ENCODE measurements around the gene SPI1.

SPI1 gene

GRCh38 chr11:47410370-47411264 lies 32.3 kb upstream of the SPI1 start:
- Histone ChIP-seq H3K9me3 (replicated peaks in 1 of 2; ENCODE audit: control insufficient read depth in 2 of 2, insufficient read depth in 1 of 2, low read depth in 1 of 2, low read length in 2 of 2) (no peaks in the 10 kb centered on the region), H4K8ac (ENCODE audit: low read depth, low read length) (no peak overlapping the region), H2BK12ac (ENCODE audit: low read length) (no peak overlapping the region), H3K36me3 (replicated peaks in 1 of 2; ENCODE audit: control insufficient read depth in 2 of 2, insufficient read depth in 2 of 2, low read length in 2 of 2) (peaks cover 14 to 35% of the 10 kb centered on the region in 2 donors), H2BK15ac (ENCODE audit: low read length) (no peak overlapping the region), H4K91ac (ENCODE audit: low read depth, low read length, poor library complexity) (no peak overlapping the region), H3K4me1 (ENCODE audit: control insufficient read depth in 2 of 2, insufficient read depth in 1 of 2, low read depth in 1 of 2, low read length in 2 of 2) (peaks cover 8 to 13% of the 10 kb centered on the region in 2 donors), H2AK5ac (ENCODE audit: low read depth, low read length) (no peak overlapping the region), H3K23ac (ENCODE audit: low read depth, low read length, poor library complexity) (no peak overlapping the region), H3K79me1 (ENCODE audit: low read depth, low read length) (no peaks in the 10 kb centered on the region), H2BK5ac (ENCODE audit: low read length) (no peak overlapping the region), H3K27ac (replicated peaks; ENCODE audit: low read length) (no peak overlapping the region), H3K9ac (ENCODE audit: low read depth, low read length, poor library complexity) (no peak overlapping the region), H3K18ac (ENCODE audit: low read length) (no peak overlapping the region), H3K4me3 (ENCODE audit: low read length in 2 of 2) (peak overlapping the region in 1 of 2 donors; percentile 12), H3K4ac (ENCODE audit: low read length) (no peak overlapping the region), H3K4me2 (ENCODE audit: insufficient read depth, low read length, poor library complexity, severe bottlenecking) (no peak overlapping the region), H3K27me3 (ENCODE audit: control insufficient read depth in 3 of 3, insufficient read depth in 3 of 3, low read depth in 1 of 3, low read length in 3 of 3) (no peaks in the 10 kb centered on the region), H2BK120ac (ENCODE audit: low read depth, low read length) (no peak overlapping the region), H2AFZ (ENCODE audit: low read length) (no peak overlapping the region), H3K14ac (ENCODE audit: low read length) (no peak overlapping the region)
- DNase-seq (ENCODE audit: low spot score) = no peak
- WGBS, 2 donors (ENCODE audit: extremely low coverage in 2 of 2, insufficient read length in 2 of 2, insufficient replicate concordance in 1 of 2) = no CpG with 5 or more reads among the region's 12 CpGs

DNA sequence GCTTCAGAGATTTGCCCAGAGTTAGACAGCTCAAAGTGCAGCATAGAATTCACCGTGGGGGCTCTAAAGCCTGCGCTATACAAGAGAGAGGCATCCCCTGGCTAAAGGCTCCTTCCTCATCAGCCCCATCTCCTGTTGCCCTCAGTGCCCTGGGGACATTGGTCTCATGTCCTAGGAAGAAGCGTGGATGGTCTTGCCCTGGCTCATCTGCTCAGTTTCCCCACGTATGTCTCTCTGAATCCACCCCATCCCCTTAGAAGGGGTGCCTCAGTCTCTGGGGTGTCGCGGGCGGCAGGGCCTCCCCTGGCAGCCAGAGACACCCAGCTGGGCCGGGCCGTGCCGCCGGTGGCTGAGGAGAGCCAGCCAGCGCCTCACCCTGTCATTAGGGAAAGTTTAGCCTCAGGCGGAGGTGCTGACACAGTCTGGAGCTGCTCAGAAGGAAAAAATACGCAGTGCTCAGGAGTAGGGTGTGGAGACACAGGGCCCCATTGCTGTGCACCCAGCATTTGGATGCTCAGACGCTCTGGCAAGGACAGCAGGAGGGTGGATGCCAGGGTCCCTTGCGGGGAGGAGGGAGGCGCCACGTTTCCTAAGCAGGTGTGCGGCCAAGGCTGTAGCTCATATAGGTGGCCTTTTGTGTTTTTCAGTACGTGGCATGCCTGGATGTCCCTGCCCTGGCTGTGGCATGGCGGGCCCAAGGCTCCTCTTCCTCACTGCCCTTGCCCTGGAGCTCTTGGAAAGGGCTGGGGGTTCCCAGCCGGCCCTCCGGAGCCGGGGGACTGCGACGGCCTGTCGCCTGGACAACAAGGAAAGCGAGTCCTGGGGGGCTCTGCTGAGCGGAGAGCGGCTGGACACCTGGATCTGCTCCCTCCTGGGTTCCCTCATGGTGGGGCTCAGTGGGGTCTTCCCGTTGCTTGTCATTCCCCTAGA lies 31.4 kb upstream of the SPI1 start:
- no peaks in the 10 kb centered on the region for H3K79me1 ChIP-seq (ENCODE audit: low read depth, low read length)
- peaks cover 10 to 27% of the 10 kb centered on the region in 2 donors for H3K36me3 ChIP-seq (replicated peaks in 1 of 2; ENCODE audit: control insufficient read depth in 2 of 2, insufficient read depth in 2 of 2, low read length in 2 of 2)
- no peak overlapping the region for H3K4ac ChIP-seq (ENCODE audit: low read length)
- no peak overlapping the region for H2BK15ac ChIP-seq (ENCODE audit: low read length)
- peak overlapping the region; percentile 94 for H3K9ac ChIP-seq (ENCODE audit: low read depth, low read length, poor library complexity)
- no peak overlapping the region for H2BK5ac ChIP-seq (ENCODE audit: low read length)
- H3K4me1 ChIP-seq (ENCODE audit: control insufficient read depth in 2 of 2, insufficient read depth in 1 of 2, low read depth in 1 of 2, low read length in 2 of 2) = peaks cover 8 to 13% of the 10 kb centered on the region in 2 donors
- no peak overlapping the region for H3K14ac ChIP-seq (ENCODE audit: low read length)
- no peak overlapping the region for H4K91ac ChIP-seq (ENCODE audit: low read depth, low read length, poor library complexity)
- no peak overlapping the region for H2AFZ ChIP-seq (ENCODE audit: low read length)
- no peak overlapping the region for H3K18ac ChIP-seq (ENCODE audit: low read length)
- H2BK12ac ChIP-seq (ENCODE audit: low read length) = no peak overlapping the region
- WGBS, 2 donors (ENCODE audit: extremely low coverage in 2 of 2, insufficient read length in 2 of 2, insufficient replicate concordance in 1 of 2) = no CpG with 5 or more reads among the region's 31 CpGs
- no peak overlapping the region for H3K23ac ChIP-seq (ENCODE audit: low read depth, low read length, poor library complexity)
- H3K4me2 ChIP-seq (ENCODE audit: insufficient read depth, low read length, poor library complexity, severe bottlenecking) = no peak overlapping the region
- no peaks in the 10 kb centered on the region for H3K27me3 ChIP-seq (ENCODE audit: control insufficient read depth in 3 of 3, insufficient read depth in 3 of 3, low read depth in 1 of 3, low read length in 3 of 3)
- DNase-seq (ENCODE audit: low spot score) = no peak
- H4K8ac ChIP-seq (ENCODE audit: low read depth, low read length) = no peak overlapping the region
- H2BK120ac ChIP-seq (ENCODE audit: low read depth, low read length) = no peak overlapping the region
- peak overlapping the region in 1 of 2 donors; percentile 79 for H3K4me3 ChIP-seq (ENCODE audit: low read length in 2 of 2)
- H3K9me3 ChIP-seq (replicated peaks in 1 of 2; ENCODE audit: control insufficient read depth in 2 of 2, insufficient read depth in 1 of 2, low read depth in 1 of 2, low read length in 2 of 2) = no peaks in the 10 kb centered on the region
- H2AK5ac ChIP-seq (ENCODE audit: low read depth, low read length) = peak overlapping the region; percentile 3
- H3K27ac ChIP-seq (replicated peaks; ENCODE audit: low read length) = no peak overlapping the region

DNA sequence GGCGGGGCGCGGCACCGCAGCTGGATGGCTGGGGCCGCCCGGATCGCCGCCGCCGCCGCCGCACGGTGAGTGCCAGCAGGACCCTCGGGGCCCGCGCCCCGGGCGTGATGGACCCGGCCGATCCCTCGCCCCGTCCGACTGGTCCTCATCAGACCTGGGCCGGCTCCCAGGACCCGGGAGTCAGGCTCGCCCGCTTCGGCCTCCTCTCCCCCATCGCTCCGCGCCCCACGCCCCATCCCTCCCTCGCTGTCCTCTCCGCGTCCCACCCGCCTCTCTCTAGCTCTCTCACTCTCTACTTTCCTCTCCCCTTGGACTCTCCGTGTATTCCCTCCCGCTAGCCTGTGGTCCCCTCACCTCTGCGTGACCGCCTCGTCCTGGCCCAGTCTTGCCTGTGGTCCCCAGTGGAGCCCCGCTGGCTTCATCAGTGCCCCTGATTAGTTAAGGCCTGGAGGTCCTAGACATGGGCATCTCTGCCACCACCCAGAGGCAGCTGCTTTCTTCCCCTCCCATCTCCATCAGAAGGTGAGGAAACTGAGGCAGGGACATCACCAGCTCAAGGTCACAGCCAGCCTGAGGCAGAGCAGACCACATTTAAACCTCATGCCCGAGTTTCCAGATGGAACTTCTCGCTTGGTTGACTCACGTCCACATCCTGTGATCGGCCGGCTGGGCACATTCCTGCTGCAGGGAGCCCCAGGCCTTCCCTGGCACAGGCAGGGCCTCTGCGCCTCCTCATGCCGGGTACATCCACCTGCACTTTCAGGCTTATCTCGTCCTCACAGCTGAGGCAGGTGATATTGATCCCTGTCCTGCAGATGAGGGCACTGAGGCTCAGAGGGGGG lies 30.5 kb upstream of the SPI1 start:
- peaks cover 8 to 13% of the 10 kb centered on the region in 2 donors for H3K4me1 ChIP-seq (ENCODE audit: control insufficient read depth in 2 of 2, insufficient read depth in 1 of 2, low read depth in 1 of 2, low read length in 2 of 2)
- H4K91ac ChIP-seq (ENCODE audit: low read depth, low read length, poor library complexity) = no peak overlapping the region
- no peak overlapping the region for H4K8ac ChIP-seq (ENCODE audit: low read depth, low read length)
- no peak overlapping the region for H2BK15ac ChIP-seq (ENCODE audit: low read length)
- no peak overlapping the region for H3K14ac ChIP-seq (ENCODE audit: low read length)
- H3K79me1 ChIP-seq (ENCODE audit: low read depth, low read length) = no peaks in the 10 kb centered on the region
- H2BK5ac ChIP-seq (ENCODE audit: low read length) = peak overlapping the region; percentile 72
- peak overlapping the region; percentile 90 for H2AFZ ChIP-seq (ENCODE audit: low read length)
- DNase-seq (ENCODE audit: low spot score) = no peak
- peak overlapping the region; percentile 81 for H2AK5ac ChIP-seq (ENCODE audit: low read depth, low read length)
- peak overlapping the region; percentile 79 to 89 for H3K4me3 ChIP-seq (ENCODE audit: low read length in 2 of 2)
- peak overlapping the region; percentile 54 for H3K27ac ChIP-seq (replicated peaks; ENCODE audit: low read length)
- H3K9ac ChIP-seq (ENCODE audit: low read depth, low read length, poor library complexity) = peak overlapping the region; percentile 94
- peak overlapping the region; percentile 74 for H3K4me2 ChIP-seq (ENCODE audit: insufficient read depth, low read length, poor library complexity, severe bottlenecking)
- peaks cover 8 to 19% of the 10 kb centered on the region in 2 donors for H3K36me3 ChIP-seq (replicated peaks in 1 of 2; ENCODE audit: control insufficient read depth in 2 of 2, insufficient read depth in 2 of 2, low read length in 2 of 2)
- H3K4ac ChIP-seq (ENCODE audit: low read length) = no peak overlapping the region
- no peaks in the 10 kb centered on the region for H3K27me3 ChIP-seq (ENCODE audit: control insufficient read depth in 3 of 3, insufficient read depth in 3 of 3, low read depth in 1 of 3, low read length in 3 of 3)
- H2BK12ac ChIP-seq (ENCODE audit: low read length) = no peak overlapping the region
- peak overlapping the region; percentile 100 for H3K23ac ChIP-seq (ENCODE audit: low read depth, low read length, poor library complexity)
- H3K18ac ChIP-seq (ENCODE audit: low read length) = peak overlapping the region; percentile 95
- H2BK120ac ChIP-seq (ENCODE audit: low read depth, low read length) = no peak overlapping the region
- no peaks in the 10 kb centered on the region for H3K9me3 ChIP-seq (replicated peaks in 1 of 2; ENCODE audit: control insufficient read depth in 2 of 2, insufficient read depth in 1 of 2, low read depth in 1 of 2, low read length in 2 of 2)
- WGBS, 2 donors (ENCODE audit: extremely low coverage in 2 of 2, insufficient read length in 2 of 2, insufficient replicate concordance in 1 of 2) = no CpG with 5 or more reads among the region's 50 CpGs
